ENCODE results near the gene MAP1LC3B.

Gene MAP1LC3B

DNA sequence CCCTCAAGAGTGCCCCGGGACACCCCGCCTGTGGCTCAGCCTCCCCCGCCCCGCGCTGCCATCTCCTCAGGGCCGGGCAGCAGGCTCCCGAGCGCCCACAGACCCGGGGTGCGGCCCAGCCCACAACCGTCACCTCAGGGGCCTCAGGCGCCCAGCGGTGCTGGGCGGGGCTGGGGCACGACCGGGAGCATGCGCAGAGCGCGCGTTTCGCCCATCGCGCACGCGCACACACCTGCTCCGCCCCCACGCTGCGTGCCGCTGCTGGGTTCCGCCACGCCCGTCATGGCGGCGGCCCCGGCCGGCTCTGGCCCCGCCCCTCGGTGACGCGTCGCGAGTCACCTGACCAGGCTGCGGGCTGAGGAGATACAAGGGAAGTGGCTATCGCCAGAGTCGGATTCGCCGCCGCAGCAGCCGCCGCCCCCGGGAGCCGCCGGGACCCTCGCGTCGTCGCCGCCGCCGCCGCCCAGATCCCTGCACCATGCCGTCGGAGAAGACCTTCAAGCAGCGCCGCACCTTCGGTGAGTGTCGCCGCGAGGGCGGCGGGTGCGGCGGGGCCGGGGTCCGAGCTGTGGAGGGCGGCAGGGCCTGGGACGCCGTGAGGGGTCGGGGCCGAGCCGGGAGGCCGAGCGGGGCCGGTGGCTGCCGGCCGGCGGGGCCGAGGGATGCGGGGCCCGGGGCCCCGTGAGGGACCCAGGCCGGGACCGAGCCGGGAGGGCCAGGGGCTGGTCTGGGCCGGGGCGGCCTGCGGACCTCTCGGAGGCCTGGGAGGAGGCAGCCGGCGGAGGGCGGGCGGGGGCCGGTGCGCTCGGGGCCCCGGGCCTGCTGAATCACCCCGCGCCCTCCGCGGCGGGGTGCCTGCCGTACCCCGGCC lies at the start of gene MAP1LC3B:
TSS of gene MAP1LC3B (plus strand) at position 387 of the 871 bp plus-strand sequence. CDS start at position 479, 92 bp downstream.
- peak; percentile 91 for DNase-seq (ENCODE audit: low read depth)

DNA sequence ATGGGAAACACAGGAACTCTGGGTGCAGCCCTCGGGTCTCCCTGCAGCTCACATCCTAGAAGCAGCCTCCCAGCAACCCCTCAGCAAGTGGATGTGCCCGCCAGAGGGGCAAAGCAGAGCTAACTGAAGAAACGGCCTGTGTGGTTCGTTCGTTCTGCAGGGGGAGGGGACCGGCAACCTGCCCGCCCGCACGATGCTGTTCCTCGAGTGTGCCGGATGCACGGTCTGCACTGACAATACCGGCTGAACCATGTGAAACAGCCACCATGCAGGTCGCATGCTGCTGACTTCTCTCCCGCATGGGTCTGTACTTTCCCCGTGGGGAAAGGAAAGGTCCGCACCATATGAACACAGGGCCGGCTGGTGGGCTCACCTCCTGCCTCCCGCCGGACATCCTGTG lies 49.6 kb upstream of the MAP1LC3B start:
- no peak for DNase-seq (ENCODE audit: low read depth)

DNA sequence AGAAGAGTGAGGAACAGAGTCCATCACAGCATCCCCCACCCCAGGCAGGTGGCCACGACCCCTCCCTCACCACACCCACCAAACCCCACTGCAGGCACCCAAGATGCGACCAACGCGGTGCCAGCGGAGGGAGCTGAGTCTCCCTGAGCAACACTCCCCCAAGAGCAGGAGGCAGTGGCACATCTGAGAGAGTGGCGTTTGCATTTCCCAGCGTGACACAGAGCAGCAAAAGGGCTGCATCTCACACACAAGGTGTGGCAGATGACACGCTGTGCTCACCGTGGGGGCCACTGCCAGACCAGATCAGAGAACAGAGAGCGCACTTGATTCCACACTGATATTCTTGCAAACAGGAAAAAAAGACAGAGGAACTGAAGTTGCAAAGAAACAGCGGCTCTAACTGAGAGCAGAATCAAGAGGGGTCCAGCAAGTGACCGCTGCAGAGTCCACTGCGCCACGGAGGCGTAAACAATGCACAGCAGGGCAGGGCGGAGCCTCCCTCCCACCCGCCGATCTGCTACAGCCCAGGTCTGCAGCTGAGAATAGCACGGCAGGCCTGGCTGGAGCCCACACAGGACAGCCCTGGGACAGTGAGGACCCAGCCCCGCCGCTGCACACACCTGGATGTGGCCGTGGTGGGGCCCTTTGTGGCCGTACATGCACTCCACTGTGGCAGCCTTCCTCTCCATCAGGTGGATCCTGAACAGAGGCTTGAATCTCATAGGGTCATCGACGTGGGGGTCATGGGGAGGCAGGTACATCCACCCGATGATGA lies 49.0 kb upstream of the MAP1LC3B start:
- no peak for DNase-seq (ENCODE audit: low read depth)

DNA sequence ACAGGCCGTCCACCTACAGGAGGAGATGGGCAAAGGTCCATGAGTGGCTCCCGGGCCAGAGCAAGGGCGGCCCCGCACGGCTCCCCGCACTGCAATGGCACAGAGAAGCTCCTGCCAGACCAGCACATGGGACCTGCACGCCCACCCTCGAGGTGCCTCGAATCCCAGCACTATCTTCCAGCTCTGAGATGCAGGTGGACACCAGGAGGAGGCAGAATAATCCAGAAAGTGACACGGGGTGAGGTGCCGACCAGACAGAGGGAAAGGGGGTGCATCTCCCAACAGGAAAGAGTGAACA lies 48.4 kb upstream of the MAP1LC3B start:
- DNase-seq (ENCODE audit: low read depth) = no peak

DNA sequence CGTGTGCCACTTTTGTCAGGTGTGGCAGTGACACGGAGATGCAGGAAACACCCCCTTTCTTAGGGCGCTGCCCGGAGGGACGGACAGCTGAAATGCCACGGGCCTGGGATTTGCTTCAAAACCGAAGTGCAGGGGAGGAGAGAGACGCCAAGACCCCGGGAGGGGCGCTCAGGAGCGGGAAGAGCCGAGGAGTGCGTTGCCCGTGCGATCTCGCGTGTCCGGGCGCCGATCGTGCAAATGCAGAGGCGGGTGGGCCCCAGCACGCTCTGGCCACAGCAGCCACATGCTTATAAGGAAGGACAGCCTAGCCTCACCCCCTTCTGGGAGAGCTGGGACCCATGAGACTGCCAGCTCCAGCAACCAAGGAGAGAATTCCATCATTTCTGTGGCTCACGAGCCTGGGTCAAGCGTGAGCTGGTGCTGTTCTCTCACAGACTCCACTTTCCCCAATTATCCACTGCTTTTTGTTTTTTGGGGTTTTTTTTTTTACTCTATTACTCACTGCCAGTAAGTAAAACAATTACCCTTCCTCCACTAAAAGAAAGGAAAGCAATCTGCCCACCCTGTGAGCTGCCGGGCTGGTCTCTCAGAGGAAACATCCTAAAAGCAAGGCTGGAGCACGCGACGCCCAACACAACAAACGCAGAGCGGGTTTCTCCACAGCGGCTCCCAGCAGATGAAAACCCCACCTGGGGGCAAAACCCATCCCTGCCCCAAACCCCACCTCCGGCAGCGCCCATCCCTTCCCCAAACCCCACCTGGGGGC lies 47.8 kb upstream of the MAP1LC3B start:
- DNase-seq (ENCODE audit: low read depth) = no peak

DNA sequence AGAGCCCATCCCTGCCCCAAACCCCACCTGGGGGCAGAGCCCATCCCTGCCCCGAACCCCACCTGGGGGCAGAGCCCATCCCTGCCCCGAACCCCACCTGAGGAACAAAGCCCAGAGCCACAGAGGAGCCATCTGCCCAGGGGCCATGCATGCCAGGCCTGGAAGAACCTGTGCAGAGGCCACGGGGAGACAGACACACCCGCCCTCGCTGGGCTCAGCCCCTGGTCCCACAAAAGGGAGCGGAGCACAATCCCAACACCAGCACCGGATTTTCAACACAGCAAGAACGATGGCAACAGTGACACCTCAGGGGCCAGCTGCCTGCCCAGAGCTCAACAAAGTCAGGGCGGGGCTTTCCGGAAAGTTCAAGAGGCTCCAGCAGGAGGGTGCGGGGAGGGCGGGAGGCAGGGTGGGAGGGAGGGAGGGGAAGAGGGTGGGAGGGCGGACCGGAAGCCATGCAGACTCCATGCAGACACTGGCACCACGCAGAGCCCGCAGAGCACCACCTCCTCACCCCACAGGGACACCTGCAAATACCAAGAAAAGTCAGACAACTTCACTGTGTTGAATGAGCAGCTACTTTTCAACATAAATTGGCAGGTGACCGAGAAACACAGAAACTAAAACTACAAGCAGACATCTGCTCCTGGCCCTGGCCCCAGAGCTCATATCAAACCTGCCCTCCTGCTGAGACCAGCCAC lies 47.1 kb upstream of the MAP1LC3B start:
- DNase-seq (ENCODE audit: low read depth) = no peak

DNA sequence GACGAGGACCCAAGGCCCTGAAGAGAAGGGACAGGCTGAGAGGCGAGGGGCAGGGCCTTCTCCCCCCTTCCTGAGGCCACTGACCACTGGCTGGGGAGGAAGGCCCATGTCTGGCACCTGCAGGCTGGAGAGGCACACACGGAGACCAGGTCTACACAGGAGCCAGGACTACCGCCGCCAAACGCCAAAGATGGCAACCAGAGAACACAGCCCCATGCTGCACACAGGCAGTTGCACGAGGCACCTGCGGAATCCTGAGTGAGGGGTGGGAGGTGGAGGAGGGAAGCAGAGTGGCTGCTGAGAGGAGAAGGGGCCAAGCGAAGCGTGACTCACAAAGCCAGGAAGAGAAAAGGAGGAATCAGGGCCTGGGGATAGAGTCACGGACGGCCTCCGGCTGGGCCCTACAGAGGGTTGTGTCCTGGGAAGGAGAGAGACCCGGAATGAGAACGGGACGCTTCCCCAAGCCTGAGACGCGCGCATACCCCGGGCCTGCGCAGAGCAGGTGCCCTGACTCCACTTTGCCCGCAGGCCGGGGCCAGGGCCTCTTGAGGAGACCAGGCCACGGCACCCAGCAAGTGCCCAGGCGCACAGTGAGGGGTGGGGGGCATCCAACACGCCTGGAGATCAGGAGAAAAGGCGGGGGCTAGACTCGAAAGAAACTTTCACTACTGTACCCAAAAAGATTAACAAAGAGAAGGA lies 46.3 kb upstream of the MAP1LC3B start:
- no peak for DNase-seq (ENCODE audit: low read depth)

DNA sequence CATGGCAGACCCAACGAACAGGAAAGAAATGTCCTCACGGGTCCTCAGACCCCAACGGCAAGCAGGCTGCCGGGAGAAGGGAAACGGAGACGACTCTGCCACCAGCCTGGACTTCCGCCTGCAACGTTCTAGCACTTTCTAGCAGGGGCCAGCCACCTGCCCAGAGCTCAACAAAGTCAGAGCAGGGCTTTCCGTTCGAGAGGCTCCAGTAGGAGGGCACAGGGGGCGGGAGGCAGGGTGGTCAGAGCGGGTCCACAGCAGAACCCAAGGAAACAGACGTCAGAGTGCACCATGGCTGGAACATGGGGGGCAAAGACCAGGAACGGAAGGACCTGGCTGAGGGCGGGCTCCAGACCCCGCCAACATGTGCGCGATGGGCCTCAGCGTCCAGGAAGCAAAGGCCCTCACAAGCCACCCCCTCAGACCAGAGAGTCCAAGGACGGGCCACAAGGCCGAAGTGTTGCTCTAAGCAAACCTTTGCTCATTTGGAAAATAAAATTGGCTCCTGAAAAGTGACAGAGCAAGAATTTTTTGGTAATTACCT lies 45.5 kb upstream of the MAP1LC3B start:
- DNase-seq (ENCODE audit: low read depth) = no peak

DNA sequence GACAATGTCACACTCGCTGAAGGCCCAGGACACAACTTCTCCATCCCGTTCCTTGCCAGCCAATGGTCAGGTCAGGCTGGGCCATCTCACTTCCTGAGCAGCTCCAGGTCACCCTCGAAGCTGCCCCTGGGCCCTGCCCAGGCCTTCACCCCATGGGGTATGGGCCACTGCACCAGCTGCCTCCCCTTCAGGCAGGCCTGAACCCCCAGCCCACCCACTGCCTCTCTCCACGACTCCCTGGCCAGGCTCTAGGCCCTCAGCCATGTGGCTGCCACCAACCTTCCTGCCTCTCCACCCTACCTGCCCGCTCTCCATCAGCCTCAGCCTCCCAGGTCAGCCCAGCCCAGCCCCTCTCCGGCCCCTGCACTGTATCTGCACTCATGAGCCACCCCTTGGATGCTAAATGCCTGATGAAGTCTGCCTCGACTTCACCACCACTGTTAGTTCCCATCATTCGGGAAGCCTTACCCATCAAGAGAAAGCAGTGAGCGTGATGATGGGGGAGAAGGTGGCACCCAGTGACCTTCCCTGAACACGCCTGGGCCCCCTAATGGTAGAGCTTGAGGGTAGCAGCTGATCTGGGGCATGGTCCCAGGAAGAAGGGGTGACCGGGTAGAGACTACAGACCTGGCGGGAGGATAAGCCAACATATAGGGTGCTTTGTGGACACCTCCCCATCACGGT lies 44.1 kb upstream of the MAP1LC3B start:
- DNase-seq (ENCODE audit: low read depth) = no peak

DNA sequence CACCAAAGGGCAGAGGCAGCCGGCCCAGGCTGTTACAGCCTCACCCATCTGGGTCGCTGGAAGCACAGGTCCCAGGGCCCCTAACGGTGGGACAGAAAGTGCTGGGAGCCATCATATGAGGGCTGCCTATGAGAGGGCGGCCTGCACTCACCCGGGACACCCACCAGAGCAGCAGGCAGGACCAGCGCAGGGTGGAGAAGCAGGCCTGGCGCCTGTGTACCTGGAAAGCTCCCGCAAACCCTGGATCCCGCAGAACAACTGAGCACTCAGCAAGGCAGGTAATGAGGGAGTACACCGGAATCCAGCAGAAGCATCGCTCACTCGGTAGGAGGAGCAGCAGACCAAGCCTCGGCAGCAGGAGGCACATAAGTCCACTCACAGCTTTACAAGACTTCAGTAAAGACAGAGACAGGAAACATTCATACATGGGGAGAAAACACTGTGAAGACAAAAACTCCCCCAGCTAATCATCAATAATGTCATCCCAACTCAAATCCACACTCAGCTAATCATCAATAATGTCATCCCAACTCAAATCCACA lies 43.4 kb upstream of the MAP1LC3B start:
- DNase-seq (ENCODE audit: low read depth) = no peak

DNA sequence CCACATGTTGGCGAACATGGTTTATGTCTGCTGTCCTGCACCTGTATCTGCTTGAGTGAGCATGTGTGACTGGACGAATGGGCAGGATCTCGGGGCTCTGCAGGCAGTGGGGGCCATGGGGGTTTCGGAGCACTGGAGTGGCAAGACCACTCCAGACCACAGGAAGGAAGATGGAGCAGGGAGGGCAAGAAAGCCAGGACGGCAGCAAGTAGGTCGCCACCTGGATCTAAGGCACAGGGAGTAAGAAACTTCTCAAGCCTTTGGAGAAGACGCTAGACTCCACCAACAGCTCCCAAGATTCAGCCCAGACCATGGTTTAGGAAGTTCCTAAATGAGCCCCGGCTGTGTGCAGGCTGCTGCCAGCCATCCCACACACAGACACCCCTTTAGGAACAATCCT lies 42.1 kb upstream of the MAP1LC3B start:
- DNase-seq (ENCODE audit: low read depth) = no peak

DNA sequence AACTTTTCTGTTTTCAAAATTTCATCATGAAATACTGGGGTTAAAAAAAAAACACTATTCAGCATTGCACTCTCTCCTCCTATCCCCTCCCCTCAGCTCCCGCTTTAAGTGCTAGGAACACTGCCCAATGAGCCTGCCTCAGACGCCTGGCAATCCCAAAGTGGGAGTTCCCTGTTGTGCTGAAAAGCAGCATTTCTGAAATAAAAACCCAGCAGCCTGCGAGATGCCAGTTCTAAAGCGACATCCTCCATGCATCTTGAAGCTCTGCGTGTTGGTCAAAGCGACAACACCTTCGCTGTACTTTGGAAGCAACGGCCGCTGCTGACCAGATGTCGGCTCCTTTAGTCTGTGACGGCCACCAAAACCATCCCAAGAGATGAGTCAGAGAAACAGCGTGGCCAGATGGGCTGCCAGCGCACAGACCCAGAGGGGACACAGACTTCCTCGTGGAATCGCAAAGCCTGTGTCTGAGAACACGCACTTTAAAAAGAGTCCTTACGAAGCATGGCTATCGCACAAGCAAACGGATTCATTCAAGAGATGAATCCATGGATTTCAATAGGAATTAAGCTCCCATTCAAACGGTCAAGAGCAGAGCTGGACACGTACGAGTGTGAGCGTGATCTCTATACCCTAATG lies 41.3 kb upstream of the MAP1LC3B start:
- DNase-seq (ENCODE audit: low read depth) = peak; percentile 43

DNA sequence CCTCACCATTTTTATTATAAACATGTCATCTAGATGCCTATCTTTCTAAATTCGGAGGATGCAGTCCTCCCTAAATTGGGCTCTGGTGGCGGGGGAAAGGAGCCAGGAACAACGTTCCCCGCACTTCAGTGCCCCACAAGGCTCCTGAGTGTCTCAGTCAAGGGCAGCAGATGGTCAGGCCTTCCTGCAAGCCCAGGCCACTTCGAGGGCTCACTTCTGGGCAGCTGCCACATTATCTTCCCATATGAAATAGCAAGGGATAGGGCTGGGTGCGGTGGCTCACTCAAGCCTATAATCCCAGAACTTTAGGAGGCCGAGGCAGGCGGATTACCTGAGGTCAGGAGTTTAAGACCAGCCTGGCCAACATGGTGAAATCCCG lies 40.8 kb upstream of the MAP1LC3B start:
- DNase-seq (ENCODE audit: low read depth) = peak; percentile 3

DNA sequence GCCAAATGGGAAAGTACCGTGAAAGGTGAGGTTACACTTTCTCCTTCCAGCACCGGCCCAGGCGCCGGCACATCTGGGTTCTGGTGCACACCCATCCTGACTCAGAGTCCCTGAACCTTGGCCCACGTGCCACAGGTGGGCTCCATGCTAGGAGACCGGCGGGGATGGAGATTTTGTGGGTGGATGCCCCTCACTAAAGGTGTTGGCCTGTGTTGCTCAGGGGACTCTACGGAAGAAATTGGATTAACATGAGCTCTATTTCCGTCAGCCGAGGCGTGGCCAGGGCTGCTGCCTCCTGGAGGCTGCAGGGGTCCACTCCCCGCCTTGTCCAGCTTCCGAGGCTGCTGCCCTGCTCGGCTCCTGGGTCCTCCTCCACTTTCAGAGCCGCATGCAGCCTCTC lies 39.3 kb upstream of the MAP1LC3B start:
- no peak for DNase-seq (ENCODE audit: low read depth)

DNA sequence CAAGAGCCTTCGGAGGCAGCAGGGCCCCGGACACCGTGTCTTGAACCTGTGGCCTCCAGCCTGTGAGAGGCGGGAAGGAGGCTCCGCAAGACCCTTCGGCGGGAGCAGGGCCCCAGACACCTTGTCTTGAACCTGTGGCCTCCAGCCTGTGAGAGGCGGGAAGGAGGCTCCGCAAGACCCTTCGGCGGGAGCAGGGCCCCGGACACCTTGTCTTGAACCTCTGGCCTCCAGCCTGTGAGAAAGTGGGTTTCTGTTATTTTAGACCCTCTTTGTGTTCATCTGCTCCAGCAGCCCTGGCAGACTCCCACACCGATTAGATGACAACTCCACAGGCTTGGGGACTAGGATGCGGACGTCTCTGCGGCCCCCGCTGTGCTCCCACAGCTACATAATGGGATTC lies 38.5 kb upstream of the MAP1LC3B start:
- no peak for DNase-seq (ENCODE audit: low read depth)

DNA sequence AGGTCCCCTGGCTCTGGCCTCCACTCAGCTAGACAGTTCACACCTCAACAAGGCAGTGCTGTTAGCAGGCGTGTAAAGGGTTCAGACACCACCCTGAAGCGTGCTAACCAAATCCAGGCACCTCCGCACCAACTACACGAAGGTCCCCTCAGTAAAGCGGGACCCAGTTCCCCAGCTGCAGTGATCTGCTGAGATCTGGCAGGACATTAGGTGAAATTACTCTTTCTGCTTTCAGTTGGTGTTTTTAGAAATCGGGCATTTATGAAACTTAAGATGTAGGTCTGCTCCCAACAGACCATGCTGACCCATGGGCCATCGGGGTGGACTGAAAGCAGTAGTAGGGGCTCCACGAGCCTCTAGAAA lies 35.7 kb upstream of the MAP1LC3B start:
- no peak for DNase-seq (ENCODE audit: low read depth)

DNA sequence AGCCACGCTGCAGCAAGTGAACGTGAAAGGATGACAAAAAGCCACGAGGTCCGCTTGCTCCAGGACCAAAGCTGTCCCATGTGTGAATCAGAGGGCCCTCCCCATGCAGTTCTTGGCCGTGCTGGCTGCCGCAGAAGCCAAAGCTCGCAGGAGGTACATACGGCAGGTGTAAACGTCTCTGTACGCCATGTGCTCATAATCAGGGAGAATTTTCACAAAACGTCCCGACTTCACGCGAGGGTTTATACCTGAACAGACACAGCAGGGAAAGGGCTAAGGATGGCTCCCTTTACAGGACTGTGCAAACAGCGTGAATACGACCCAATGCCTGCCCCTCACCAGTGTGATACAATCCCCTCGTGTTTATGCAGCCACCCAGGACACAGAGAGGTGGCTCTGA lies 33.9 kb upstream of the MAP1LC3B start:
- DNase-seq (ENCODE audit: low read depth) = no peak

DNA sequence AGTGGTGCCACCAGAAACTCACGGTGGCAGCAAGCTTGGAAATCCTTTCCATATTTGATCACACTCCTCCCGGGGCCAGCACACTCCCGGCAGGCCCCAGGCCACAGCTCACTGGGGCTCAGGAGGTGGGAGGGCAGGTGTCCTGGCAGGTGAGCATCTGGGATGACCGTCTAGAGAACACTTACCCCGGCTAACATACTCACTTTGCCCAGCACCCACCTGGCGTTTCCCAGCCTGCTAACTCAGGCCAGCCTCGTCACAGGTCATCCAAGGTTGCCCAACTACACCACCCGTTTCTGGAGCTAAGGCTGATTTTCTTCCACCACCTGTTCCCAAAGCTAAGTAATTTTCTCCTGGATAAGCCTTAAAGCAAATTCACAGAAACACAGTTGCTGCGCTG lies 33.4 kb upstream of the MAP1LC3B start:
- DNase-seq (ENCODE audit: low read depth) = no peak

DNA sequence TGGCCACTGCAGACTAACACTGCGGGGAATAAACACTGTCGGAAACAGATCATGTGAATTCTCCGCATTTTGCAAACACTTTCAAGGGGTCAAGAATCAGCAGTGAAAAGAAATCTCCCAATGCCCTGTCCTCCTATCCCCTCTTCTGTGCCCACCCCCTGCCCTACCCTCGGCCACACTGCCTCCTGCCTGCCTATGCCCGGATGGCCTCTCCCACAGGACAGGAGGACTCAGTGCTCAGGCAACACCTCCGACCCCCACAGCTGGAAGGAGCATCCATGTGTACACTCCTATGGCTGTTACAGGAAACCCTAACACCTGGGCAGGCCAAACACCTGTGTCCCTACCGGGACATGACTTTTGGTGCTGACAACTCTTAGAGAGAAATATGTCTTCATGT lies 33.0 kb upstream of the MAP1LC3B start:
- no peak for DNase-seq (ENCODE audit: low read depth)

Measured in GM04504 (cell line).